NT2/D1 (cell line): ENCODE measurements around the gene MVK.

Experiments used
- YY1 ChIP-seq: IDR thresholded peaks from 2 replicates; pipeline ENCODE4 v1.6.1; 2011; ENCODE audit not compliant: insufficient read length, insufficient read depth
- ZNF274 ChIP-seq: IDR thresholded peaks from 2 replicates; pipeline ENCODE4 v1.6.1; 2011; ENCODE audit warnings: mild to moderate bottlenecking, low read depth, low read length

DNA sequence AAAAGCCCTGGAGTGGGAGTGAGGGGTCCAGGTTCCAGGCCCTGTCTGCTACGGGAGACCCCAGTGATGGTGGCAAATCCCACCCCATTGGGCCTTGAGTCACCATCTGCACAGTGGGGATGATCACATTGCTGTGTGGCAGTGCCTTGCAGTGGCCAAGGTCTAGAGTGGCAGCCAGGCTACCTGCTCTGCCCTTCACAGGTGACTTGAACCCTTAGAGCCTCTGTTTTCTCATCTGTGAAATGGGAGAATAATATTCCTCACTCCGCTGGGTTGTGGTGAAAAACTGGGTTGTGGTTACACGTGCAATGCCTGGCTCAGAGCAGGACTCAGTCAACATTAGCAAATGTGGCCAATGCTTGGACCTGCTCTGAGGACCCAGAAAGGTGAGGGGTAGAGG lies 58.2 kb downstream of the MVK start:
- no peak for TF ChIP-seq YY1
- no peak for TF ChIP-seq ZNF274
